NCI-H2227 treated with DMSO at 0.1 percent for 48 hours (cell line): Measurements from ENCODE around the gene BNIP5.

ENCODE experiments used
- DNase-seq: peaks from one replicate; lab custom pipeline; 2025; lab: John Stamatoyannopoulos, UW

Gene BNIP5

DNA sequence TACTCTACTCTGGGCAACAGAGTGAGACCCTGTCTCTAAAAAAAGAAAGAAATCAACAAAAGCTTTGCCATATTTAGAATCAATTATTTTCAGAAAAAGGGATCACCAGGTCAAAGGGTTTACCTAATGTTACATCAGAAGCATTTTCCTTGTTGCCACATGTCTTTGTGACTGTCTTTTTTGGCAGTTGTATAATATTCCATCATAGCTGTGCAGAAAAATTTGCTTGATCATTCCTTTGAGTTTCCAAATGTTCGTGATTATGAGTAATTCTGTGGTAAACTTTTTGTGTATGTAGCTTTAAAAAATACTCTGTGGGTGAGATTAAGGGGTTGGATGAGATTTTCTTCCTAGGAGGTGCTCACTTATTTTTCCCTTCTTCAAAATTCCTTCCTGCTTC, 40.4 kb downstream of the BNIP5 start:
- DNase-seq: no peak

DNA sequence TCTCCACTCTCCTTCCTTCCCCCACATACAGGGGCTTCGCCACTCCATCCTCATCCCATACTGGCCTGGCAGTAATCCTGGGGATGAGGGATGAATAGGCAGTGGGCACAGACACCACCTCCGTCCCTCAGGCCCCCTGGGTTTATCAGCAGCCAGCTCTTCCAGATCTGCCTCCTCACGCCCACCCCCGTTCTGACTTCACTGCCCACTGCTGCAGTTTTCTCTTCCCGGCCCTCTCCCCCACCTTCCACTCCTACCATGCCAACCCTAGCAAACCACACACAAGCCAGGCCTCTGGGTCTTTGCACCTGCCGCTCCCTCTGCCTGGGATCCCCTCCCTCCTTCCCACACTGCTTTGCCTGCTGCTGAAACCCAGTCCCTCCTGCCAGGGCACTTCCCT, 44.5 kb downstream of the BNIP5 start:
- DNase-seq: no peak

DNA sequence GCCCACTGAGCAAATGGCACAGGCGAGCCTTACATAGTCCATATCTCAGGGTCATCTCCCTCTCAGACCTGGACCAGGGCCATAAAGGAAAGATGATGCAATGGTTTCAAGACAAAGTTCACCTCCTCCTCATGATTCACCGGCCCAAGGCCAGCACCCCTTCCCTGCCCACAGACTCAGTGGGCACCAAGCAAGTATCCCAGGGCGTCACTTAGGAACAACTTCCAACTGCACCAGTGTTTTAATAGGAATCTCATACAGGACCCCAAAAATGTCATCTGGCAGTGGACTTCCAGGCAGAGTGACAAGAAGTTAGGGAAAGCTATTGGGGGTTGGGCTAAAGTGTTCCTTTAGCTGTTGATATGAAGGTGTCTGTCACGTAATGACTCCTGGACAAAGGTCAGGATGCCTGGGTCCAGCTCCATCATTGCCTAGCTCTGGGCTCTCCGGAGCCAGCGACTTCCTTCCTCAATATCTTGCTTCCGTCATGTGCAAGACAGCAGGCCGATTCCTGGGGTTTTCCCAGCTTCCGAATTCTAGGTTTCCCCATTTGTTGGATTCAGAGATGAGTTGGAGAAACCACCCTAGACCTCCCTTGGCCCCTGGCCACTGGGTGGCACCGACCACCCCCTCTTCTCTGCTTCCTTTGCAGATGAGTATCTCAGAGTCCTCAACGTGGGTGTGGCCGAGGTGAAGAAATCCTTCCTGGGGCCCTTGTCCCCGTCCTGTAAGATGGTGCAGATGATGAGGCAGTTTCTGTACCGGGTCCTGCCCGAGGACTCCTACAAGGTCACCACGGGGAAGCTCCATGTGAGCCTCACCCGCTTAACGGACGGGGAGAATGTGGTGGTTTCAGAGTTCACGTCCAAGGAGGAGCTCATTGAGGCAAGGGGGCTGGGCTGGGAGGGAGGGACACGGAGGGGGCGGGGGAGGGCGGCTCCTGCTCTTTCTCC, 45.7 kb downstream of the BNIP5 start:
- no peak for DNase-seq

DNA sequence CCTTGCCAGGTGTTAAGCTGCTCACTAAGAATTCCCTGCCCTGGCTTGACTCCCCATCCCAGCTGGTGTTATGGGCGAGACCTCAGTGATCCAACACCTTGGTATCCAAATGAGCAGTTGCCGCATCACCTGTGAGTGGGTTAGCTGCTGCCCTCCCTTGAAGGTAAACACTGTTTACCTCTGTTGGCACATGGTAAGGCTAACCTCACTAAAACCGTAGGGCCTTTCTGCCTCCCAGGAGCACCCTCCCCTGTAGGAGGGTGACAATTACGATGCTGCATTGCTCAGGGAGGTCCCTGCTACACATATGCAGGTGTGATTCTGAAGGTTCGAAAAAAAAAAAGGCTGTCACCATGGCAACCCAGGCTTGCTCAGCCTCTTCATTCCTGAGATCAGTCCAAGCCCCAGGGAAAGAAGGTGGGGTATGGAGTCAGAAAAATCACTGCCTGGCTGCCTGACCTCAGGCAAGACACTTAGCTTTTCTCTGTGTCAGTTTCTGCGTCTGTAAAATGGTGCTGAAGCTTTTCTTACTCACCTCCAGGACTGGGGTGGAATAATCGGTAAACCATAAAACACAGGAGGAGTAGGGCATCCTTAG, 47.3 kb downstream of the BNIP5 start:
- DNase-seq: no peak

DNA sequence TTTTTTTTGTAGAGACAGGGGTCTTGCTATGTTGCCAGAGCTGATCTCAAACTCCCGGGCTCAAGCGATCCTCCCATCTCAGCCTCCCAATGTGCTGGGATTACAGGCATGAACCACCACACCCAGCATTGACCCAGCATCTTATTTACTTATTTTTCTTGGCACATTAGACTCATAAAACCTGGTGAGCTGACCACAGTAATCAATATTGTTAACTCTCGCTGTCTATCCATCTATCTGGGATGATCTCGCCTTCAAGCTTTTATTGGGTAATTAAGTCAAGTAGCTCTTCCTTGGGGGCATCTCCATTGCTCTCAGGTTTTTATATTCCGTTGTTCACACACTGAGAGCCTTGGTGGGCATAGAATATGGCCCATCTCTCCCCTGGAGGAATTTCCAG, 49.8 kb downstream of the BNIP5 start:
- no peak for DNase-seq

DNA sequence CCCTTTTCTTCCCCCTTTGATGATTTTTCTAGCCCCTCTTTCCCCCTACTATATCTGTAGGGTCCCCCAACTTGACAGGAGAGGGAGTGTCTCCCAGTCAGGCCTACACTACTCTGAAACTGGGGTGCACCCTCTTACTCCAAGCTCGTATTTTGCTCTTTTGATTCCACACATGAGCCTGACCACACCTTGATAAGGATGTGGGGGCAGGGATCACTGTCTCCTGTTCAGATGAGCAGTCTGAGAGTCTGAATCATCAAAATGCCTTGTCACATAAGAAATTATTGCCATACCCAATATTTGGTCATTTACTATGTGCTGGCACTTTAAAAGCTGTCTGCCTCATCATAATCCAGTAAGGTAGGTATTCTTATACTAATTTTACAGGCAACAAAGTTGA, 50.9 kb downstream of the BNIP5 start:
- no peak for DNase-seq

DNA sequence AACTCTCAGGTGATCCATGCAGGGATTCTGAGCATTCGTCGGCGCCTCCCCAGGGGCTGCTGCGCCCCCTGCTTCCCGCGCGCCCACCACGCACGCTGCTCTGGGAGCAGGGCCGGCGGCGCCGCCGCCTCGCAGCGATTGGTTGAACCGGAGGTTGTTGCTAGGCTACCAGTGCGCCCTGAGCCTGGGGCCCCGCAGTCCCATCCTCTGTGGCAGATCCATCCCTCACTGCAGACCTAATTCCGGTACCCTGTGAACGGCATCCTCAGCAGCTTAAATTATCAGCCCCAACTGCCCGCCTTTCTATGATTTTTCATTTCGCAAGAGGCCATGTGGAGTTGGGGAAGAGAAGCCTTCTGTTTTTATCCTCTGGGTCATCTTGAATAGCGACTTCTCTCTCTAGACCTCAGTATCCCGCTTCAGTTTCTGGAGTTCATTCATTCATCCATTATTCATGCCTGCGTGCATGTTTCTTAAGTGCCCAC, 51.5 kb downstream of the BNIP5 start:
- DNase-seq: peak; percentile 74

DNA sequence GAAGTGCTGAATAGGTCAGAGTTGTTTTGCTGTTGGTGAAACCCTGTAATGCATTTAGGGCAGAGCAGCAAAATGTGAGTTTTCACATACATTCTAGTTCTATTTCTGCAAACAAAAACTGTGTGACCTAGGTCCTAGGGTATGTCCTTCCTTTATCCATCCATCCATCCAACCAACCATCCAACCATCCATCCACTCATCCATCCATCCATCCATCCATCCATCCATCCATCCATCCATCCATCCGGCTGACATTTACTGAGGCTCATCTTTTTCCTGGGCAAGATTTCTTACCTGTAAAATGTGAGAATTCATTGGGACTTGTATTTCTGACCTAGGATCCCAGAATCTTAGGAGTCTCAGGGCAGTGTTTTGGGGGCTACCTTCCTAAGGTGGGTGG, 52.3 kb downstream of the BNIP5 start:
- DNase-seq: no peak

DNA sequence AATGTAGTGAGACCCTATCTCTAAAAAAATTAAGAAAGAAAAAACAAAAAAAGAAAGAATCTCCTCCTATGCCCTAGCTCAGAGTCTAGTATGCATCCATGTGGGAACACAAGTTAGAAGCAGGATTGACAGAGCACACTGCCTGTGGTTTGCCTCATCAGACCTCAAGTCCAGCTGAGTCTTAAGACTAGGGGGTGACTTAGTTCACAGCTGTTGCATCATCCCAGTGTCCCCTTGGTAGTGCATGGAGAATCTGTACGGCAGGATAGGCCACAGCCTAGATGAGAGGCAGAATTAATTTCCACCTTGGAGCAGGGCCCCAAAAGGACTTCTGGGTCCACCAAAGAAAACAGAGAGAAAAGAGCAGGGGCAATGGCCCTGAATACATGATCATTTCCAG, 53.1 kb downstream of the BNIP5 start:
- no peak for DNase-seq

DNA sequence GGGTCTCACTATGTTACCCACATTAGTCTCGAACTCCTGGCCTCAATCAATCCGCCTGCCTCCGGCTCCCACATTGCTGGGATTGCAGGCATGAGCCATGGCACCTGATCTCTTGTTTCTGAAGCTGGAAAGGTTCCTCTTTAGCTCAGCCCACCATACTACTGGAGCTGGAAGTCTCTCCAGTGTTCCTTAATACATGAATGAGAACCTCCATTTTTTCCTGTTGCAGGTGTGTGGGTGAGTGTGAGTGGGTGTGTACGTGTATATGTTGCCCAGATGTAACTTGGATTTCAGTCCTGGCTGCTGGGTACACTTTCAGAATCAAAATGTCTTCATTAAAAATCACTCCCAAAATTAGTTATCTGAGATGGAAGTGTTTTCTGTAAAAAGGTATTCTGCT, 55.7 kb downstream of the BNIP5 start:
- no peak for DNase-seq

DNA sequence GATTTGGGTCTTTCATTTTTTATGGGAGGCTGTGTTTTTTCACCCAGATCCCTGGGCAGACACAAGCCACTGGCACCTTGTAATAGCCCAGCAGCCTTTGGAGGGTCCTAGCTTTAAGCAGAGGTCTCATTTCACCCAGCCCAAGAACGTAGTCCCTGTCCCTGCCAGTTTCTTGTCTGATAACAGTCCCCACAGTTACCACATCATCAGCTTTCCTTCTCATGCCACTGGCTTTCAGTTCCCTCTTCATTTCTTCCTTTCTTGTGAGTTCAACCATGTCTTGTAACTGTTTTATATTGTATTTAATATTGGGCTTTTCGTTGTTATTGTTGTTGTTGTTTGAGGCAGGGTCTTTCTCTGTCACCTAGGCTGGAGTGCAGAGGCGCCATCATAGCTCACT, 56.2 kb downstream of the BNIP5 start:
- DNase-seq: no peak

DNA sequence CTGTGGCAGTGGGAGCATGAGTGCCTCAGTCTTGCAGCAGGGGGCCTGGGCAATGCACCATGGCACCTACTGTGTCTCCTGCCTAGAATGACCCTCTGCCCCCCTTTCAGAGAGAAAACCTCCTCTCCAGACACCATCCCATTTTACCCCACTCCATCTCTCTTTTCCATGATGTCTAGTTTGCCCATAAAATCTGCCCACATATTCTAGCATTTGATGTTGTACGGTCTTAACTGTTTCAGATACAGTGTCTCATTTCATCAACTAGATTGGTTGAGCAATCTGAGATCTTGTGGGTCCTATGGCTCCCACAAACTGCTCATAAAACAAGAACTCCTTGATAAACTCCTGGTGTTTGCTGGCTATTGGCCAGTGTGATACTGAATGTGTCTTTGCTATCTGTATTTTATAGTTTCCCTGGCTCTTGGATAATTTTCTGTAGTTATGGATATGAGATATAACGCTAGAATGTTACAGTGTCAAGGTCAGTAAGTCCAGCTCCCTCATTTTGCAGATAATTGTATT, 58.7 kb downstream of the BNIP5 start:
- no peak for DNase-seq

DNA sequence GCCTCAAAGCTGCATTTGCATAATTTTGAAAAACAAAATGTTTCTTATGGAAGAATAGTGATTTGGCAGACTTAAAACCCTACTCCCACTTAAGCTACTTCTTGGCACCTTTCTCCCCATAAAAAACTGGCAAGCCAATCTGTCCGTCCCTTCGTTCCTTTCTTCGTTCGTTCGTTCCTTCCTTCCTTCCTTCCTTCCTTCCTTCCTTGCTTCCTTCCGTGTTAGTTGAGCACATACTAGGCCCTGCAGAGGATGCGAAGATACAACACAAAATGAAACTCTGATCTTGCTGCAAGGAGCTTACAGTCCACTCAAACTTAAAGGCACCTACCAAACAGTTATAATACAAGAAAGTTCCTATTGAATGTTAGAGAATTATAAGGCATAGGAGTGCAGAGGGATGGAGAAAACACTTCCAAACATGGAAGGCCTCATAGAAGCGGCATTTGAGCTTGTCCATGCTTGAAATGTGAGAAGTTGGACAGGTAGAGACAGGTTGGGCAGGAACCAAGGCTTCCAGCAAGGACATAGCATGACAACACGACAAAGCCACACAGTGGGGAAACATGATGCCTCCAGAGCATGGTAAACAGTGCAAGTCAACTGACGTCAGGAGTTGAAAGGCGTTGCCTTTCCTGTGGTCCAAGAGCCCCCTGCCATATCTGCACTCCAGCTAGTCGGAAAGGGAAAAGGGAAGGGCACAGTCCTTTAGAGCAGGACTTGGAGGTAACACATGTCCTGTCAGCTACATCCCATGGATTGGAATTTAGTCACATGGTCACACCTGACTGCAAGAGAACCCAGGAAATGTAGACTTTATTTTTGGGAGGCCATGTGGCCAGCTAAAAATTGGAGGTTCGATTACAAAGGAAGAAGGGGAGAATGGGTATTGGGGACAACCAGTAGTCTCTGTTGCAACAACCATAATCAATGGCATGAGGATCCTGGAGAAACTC, 59.8 kb downstream of the BNIP5 start:
- DNase-seq: no peak

DNA sequence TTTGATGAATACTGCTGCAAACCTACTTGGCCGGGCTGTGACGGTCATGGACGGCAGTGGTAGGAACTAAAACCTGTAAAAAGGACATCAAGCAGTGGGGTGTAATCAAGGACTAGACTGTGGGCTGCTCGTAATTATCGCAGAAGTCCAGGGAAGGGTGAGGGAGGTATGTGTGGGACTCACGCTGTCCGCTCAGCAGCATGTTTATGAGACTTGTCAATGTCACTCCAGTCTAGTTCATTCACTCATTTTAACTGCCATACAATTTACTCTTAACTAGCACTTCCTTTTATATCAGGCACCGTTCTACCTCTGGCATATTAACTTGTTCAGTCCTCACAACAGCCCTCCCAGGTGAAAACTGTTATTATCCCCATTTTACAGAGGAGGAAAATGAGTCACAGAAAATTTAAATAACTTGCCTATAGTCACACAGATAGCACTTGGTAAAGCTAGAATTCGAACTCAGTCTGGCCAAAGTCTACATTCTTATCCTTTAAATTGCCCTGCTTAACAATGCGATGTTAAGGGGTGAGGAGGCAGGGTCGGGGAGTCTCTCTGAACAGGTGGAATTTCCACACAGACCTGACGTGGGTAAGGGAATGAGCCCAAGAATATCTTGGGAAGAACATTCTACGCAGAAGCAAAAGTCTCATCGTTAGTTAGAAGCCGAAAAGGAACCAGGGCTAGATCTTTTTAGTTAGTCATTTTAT, 62.7 kb downstream of the BNIP5 start:
- no peak for DNase-seq

DNA sequence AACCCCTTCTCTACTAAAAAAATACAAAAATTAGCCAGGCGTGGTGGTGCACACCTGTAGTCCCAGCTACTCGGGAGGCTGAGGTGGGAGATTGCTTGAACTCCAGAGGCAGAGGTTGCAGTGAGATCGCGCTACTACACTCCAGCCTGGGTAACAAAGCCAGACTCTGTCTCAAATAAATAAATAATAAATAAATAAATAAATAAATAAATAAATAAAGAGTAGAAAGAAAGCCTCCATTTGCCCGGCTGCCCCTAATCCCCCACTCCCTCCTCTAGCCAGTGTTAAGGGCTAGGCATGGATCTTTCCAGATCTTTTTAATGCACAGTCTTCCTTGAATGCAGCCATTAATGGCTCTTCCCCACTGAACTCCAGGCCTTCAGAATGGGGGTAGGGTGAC, 63.6 kb downstream of the BNIP5 start:
- DNase-seq: no peak

DNA sequence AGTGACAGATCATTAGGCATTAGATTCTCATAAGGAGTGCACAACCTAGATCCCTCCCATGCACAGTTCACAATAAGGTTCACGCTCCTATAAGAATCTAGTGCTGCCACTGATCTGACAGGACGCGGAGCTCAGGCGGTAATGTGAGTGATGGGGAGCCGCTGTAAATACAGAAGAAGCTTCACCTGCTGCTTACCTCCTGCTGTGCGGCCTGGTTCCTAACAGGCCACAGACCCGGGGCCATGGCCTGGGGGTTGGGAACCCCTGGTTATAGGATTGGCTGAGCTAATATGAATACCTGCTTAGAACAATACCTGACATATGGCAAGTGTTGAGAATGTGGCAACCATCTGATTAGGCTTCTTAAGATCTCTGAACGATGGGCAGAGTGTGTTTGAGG, 64.5 kb downstream of the BNIP5 start:
- DNase-seq: no peak

DNA sequence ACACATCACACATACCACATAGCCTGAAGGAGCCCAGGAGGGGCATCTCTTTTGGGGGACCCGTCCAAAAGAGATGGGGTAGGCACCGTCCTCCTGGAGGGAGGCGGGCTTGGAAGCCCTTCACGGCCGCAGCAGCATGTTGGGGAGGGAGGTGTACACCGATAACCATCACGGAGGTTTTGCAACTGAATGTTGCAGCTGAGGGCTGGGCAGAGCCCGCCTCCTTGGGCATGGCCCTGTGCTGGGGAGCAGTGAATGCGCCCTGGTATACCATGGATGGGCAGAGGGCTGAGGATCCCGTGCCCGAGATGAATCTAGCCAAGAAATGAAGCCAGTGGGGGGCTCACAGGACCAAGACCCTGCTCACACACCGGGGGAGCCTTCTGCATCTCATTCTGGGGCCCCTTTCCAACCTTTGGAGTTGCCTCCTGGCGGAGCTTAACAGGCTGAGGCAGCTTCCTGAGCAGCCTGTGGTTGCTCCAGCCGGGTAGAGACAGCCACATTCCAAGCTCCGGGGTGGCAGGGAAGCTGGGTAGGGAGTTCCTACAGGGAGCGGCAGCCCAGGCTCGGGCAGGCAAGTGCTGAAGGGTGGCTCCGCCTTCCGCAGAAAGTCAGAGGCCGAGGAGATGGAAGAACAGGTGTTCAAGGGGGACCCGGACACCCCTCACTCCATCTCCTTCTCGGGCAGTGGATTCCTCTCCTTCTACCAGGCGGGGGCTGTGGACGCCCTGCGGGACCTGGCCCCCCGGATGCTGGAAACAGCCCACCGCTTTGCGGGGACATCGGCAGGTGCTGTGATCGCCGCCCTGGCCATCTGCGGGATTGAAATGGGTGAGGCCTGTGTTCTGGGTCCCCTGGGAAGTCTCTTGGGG, 66.6 kb downstream of the BNIP5 start, which contains the start of gene PNPLA1:
Gene PNPLA1, plus strand, starts transcription at position 227 of the 872 bp plus-strand sequence. Its CDS starts 400 bp downstream, at position 627.
- DNase-seq: no peak

DNA sequence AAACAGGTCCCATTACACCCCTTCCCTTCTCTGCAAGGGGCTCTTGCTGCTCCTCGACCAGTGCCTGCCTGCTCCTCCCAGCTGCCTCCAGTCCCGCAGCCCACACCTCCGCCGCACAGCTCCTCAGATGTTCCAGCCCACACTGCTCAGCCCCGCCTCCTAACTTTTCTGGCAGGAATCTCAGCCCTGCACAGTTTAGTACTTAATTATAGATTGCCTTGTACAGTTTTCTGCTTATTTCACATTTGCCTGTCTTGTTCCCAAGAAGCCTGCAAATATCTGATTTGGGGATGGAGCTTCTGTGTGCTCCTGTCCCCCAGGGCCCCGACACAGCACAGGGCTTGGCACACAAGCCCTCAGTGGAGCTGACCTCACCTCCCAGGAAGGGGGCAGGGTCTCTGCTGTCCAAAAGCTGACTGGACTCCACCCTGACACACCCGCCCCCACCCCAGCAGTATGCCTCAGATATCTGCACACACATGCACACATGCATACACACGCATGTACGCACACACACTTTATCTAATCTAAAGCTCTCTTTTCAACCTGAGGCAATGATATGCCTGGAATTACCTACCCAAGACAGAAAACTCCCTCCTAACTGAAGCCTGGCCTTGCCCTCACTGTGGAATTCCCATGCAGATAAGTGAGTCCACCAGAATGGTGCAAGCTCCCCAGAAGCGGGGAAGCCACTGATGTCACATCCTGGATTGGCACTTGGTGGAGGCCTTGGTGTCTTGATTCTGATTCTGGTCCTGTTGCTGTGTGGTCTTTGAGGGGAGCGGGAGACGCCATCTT, 68.0 kb downstream of the BNIP5 start:
- peak; percentile 34 for DNase-seq

DNA sequence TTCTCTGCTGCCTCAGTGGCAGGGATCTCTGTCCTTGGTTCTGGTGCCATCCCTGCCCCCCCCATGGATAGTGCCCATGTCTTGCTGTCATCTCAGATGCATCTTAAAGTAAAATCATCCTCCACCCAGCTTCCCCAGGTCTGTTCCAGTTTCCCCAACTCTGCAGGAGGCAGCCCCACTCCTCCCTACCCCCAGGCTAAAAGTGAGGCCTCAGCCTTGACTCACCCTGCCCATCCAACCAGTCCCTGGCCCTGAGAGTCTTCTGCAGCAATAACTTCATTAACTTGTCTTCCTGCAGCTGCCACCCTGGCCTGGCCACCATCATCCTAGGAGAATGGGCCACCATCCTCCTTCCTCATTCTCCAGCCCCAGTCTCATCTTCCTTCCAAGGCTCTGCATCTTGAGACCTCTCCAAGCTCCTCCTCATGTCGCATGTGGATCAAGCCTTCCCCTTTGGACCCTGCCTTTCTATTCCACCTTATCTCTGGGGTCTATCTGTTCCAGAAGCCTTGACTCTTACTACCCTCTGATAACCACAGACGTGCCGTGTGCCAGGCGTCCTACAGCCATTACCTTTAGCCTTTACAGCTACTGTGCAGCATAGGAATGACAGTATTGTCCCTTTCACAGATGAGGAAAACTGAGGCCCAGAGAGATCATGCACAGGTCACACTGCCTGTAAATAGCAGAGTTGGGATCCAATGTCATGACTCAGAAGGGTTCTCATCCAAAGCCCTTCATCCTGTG, 68.8 kb downstream of the BNIP5 start:
- DNase-seq: no peak
